IMR-90 (cell line): ENCODE measurements around the gene ATM. TPM values are rescaled to one million over a fixed set of nuclear protein-coding genes. Genes with fewer than 3 reads are reported as not detected.

ENCODE experiments used
- ATAC-seq: fragments of 200-7000 bp; cut with Tn5 transposase; 2 replicates; pipeline ENCODE4 v1.9.1; 2020; ENCODE audit warnings: low read depth, mild to moderate bottlenecking, moderate library complexity
- BruUV-seq: library from RNA; stranded (reverse); fragments of 400-500 nt; replicated peaks from 2 replicates; lab custom pipeline; 2021; lab: Mats Ljungman, UMichigan
- CTCF ChIA-PET: fragments of 300-600 bp; formaldehyde crosslinking; extraction: SDS; loops from one replicate; lab custom pipeline; 2021; ENCODE audit warnings: antibody characterized with exemption; lab: Yijun Ruan, JAX
- POLR2A ChIA-PET: fragments of 300-600 bp; sonication (Branson Sonifier 250); formaldehyde crosslinking; loops from one replicate; lab custom pipeline; 2022; ENCODE audit warnings: antibody characterized with exemption; ENCODE audit not compliant: unreplicated experiment; lab: Charles Lee
- DNase-seq: peaks from one replicate; pipeline ENCODE4 v3.0.0; 2013
- H2AFZ ChIP-seq: replicated peaks from 2 replicates; pipeline ENCODE3; 2013; ENCODE audit warnings: low read length, mild to moderate bottlenecking; ENCODE audit not compliant: poor library complexity
- H2AK5ac ChIP-seq: 2 replicates; pipeline ENCODE4 v1.6.1; 2013; ENCODE audit warnings: low read depth, low read length, inconsistent platforms
- H2AK9ac ChIP-seq: replicated peaks from 2 replicates; pipeline ENCODE3; 2013; ENCODE audit warnings: mild to moderate bottlenecking, low read depth, low read length, moderate library complexity; ENCODE audit not compliant: poor library complexity
- H2BK120ac ChIP-seq: 2 replicates; pipeline ENCODE4 v1.6.1; 2013; ENCODE audit warnings: low read depth, low read length, inconsistent platforms
- H2BK15ac ChIP-seq: 3 replicates; pipeline ENCODE4 v1.6.1; 2013; ENCODE audit warnings: low read depth, low read length, inconsistent platforms
- H2BK20ac ChIP-seq: 2 replicates; pipeline ENCODE4 v1.6.1; 2013; ENCODE audit warnings: low read depth, mild to moderate bottlenecking, inconsistent platforms, low read length, moderate library complexity
- H2BK5ac ChIP-seq: 2 replicates; pipeline ENCODE4 v1.6.1; 2013; ENCODE audit warnings: mild to moderate bottlenecking, low read depth, low read length, inconsistent platforms; ENCODE audit not compliant: poor library complexity, severe bottlenecking
- H3K14ac ChIP-seq: replicated peaks from 2 replicates; pipeline ENCODE4 v1.6.1; 2013; ENCODE audit warnings: low read depth, low read length, inconsistent platforms
- H3K18ac ChIP-seq: 2 replicates; pipeline ENCODE4 v1.6.1; 2013; ENCODE audit warnings: low read depth, low read length, control low read depth
- H3K23ac ChIP-seq: 2 replicates; pipeline ENCODE4 v1.6.1; 2013; ENCODE audit warnings: low read depth, low read length, inconsistent platforms
- H3K27ac ChIP-seq: 2 replicates; pipeline ENCODE4 v1.5.1; 2013; ENCODE audit warnings: mild to moderate bottlenecking, control low read depth, low read length; ENCODE audit not compliant: insufficient read depth
- H3K27me3 ChIP-seq: 2 replicates; pipeline ENCODE4 v1.6.1; 2013; ENCODE audit warnings: low read length; ENCODE audit not compliant: control insufficient read depth, insufficient read depth
- H3K36me3 ChIP-seq: 2 replicates; pipeline ENCODE4 v1.6.1; 2013; ENCODE audit warnings: low read length, mixed read lengths; ENCODE audit not compliant: control insufficient read depth, insufficient read depth
- H3K4ac ChIP-seq: 2 replicates; pipeline ENCODE4 v1.6.1; 2013; ENCODE audit warnings: low read depth, low read length, inconsistent platforms
- H3K4me1 ChIP-seq: 2 replicates; pipeline ENCODE4 v1.6.1; 2013; ENCODE audit warnings: low read length, mixed read lengths; ENCODE audit not compliant: control insufficient read depth, insufficient read depth
- H3K4me2 ChIP-seq: 2 replicates; pipeline ENCODE4 v1.6.1; 2013; ENCODE audit warnings: low read depth, mild to moderate bottlenecking, control low read depth, low read length, moderate library complexity
- H3K4me3 ChIP-seq: 2 replicates; pipeline ENCODE4 v1.5.1; 2013; ENCODE audit warnings: low read depth, mild to moderate bottlenecking, control low read depth, low read length, moderate library complexity; ENCODE audit not compliant: insufficient read depth
- H3K56ac ChIP-seq: 2 replicates; pipeline ENCODE4 v1.6.1; 2013; ENCODE audit warnings: low read length, inconsistent platforms; ENCODE audit not compliant: insufficient read depth; ENCODE audit errors: extremely low read depth
- H3K79me1 ChIP-seq, 2 experiments: 2 replicates each; pipeline ENCODE4 v1.6.1; 2013; ENCODE audit warnings: low read length in 2 of 2, inconsistent platforms in 1 of 2, low read depth in 1 of 2
- H3K9ac ChIP-seq: 2 replicates; pipeline ENCODE4 v1.6.1; 2013; ENCODE audit warnings: low read depth, low read length, control low read depth
- H3K9me1 ChIP-seq: 2 replicates; pipeline ENCODE4 v1.6.1; 2013; ENCODE audit warnings: low read length, inconsistent platforms; ENCODE audit not compliant: insufficient read depth
- H3K9me3 ChIP-seq: 2 replicates; pipeline ENCODE4 v1.6.1; 2013; ENCODE audit warnings: low read length; ENCODE audit not compliant: control insufficient read depth, insufficient read depth
- H4K20me1 ChIP-seq: 2 replicates; pipeline ENCODE4 v1.6.1; 2013; ENCODE audit warnings: low read length, inconsistent platforms; ENCODE audit not compliant: insufficient read depth
- H4K5ac ChIP-seq: 2 replicates; pipeline ENCODE4 v1.6.1; 2013; ENCODE audit warnings: mild to moderate bottlenecking, low read depth, low read length, control low read depth
- H4K8ac ChIP-seq, 2 experiments: 2 replicates each; pipeline ENCODE4 v1.6.1; 2013; ENCODE audit warnings: low read depth in 2 of 2, low read length in 2 of 2, control low read depth in 1 of 2, inconsistent platforms in 1 of 2
- H4K91ac ChIP-seq: 2 replicates; pipeline ENCODE4 v1.6.1; 2013; ENCODE audit warnings: low read depth, low read length, inconsistent platforms; ENCODE audit not compliant: insufficient read depth
- BHLHE40 ChIP-seq: fragments of 150-350 bp; IDR thresholded peaks from 2 replicates; pipeline ENCODE4 v1.6.1; 2016; ENCODE audit warnings: mild to moderate bottlenecking, low read depth, low read length
- CEBPB ChIP-seq: IDR thresholded peaks from 2 replicates; pipeline ENCODE4 v1.6.1; 2012; ENCODE audit warnings: low read depth, low read length, improper control_type of control experiment
- CHD1 ChIP-seq: IDR thresholded peaks from 2 replicates; pipeline ENCODE4 v1.6.1; 2012; ENCODE audit warnings: low read depth, low read length, improper control_type of control experiment
- CTCF ChIP-seq: conservative IDR thresholded peaks from 2 replicates; pipeline ENCODE4 v1.5.1; 2012; ENCODE audit warnings: mild to moderate bottlenecking, low read depth, low read length, improper control_type of control experiment
- ELK1 ChIP-seq: fragments of 150-350 bp; IDR thresholded peaks from 2 replicates; pipeline ENCODE4 v1.6.1; 2016; ENCODE audit warnings: low read depth, mild to moderate bottlenecking, low read length, moderate library complexity, borderline replicate concordance
- FOS ChIP-seq: fragments of 150-350 bp; IDR thresholded peaks from 2 replicates; pipeline ENCODE4 v1.6.1; 2016; ENCODE audit warnings: low read depth, low read length
- MAFK ChIP-seq: IDR thresholded peaks from 2 replicates; pipeline ENCODE4 v1.6.1; 2012; ENCODE audit warnings: low read depth, low read length, improper control_type of control experiment
- MAZ ChIP-seq: IDR thresholded peaks from 2 replicates; pipeline ENCODE4 v1.6.1; 2012; ENCODE audit warnings: low read depth, mild to moderate bottlenecking, low read length, improper control_type of control experiment, moderate library complexity, borderline replicate concordance
- MXI1 ChIP-seq: IDR thresholded peaks from 2 replicates; pipeline ENCODE4 v1.6.1; 2012; ENCODE audit warnings: low read depth, mild to moderate bottlenecking, low read length, moderate library complexity, borderline replicate concordance
- NFE2L2 ChIP-seq: fragments of 150-350 bp; IDR thresholded peaks from 2 replicates; pipeline ENCODE4 v1.6.1; 2016; ENCODE audit warnings: low read depth, mild to moderate bottlenecking, low read length
- POLR2A ChIP-seq: IDR thresholded peaks from 2 replicates; pipeline ENCODE4 v1.6.1; 2012; ENCODE audit warnings: mild to moderate bottlenecking, low read depth, low read length
- RAD21 ChIP-seq: IDR thresholded peaks from 2 replicates; pipeline ENCODE4 v1.6.1; 2012; ENCODE audit warnings: low read length, improper control_type of control experiment
- RCOR1 ChIP-seq: IDR thresholded peaks from 2 replicates; pipeline ENCODE4 v1.6.1; 2012; ENCODE audit warnings: mild to moderate bottlenecking, low read length, improper control_type of control experiment; ENCODE audit not compliant: insufficient replicate concordance
- RFX5 ChIP-seq: IDR thresholded peaks from 2 replicates; pipeline ENCODE4 v1.8.0; 2012; ENCODE audit warnings: low read depth, mild to moderate bottlenecking, low read length, moderate library complexity
- SMC3 ChIP-seq: fragments of 150-350 bp; IDR thresholded peaks from 2 replicates; pipeline ENCODE4 v1.6.1; 2016; ENCODE audit warnings: low read depth, mild to moderate bottlenecking, antibody characterized with exemption, low read length, moderate library complexity
- WGBS, 2 experiments: methylation state at CpG; one replicate each; pipeline versions ENCODE4 v1.1.5 to v1.1.7; 2013; ENCODE audit warnings: missing lambda C conversion rate in 2 of 2; ENCODE audit not compliant: insufficient read length in 1 of 2; ENCODE audit errors: extremely low coverage in 2 of 2; 5-methylcytosine and 5-hydroxymethylcytosine counted together
- dilution Hi-C: fragments of 300-500 bp; cut with HindIII; formaldehyde crosslinking; loops from one replicate; pipeline ENCODE4 v1.14.3; 2018; ENCODE audit warnings: low sequenced_read_pairs; ENCODE audit not compliant: unreplicated experiment
- in situ Hi-C: fragments of 300-500 bp; cut with MboI; formaldehyde crosslinking; loops from 3 replicates; pipeline ENCODE4 v1.14.3; 2019; ENCODE audit warnings: low sequenced_read_pairs, inconsistent platforms, mixed read lengths
- intact Hi-C: fragments of 100-400 bp; cut with micrococcal nuclease; formaldehyde crosslinking; loops from 2 replicates; pipeline ENCODE4 v1.10.0; 2022
- polyA plus RNA-seq, 3 experiments: library from polyadenylated mRNA; depleted of rRNA; stranded (reverse); fragments of >200 nt; gene quantifications; 2 replicates each; pipeline ENCODE4 v1.2.3, GENCODE V29; 2012; ENCODE audit warnings: low replicate concordance in 1 of 3
- total RNA-seq: library from RNA; depleted of rRNA; stranded (reverse); fragments of >200 nt; gene quantifications from 2 replicates; pipeline ENCODE4 v1.2.3, GENCODE V29; 2012
- TF ChIP-seq, protein P1 (sequence below): fragments of 150-350 bp; IDR thresholded peaks from 2 replicates; pipeline ENCODE4 v1.6.1; 2017; ENCODE audit warnings: mild to moderate bottlenecking, antibody characterized with exemption, low read length, low read depth

The ATM gene
- total and polyA plus RNA-seq, 2 of the 4 experiments (the other 2 are of a cell fraction): 18.1 to 30.6 TPM

DNA sequence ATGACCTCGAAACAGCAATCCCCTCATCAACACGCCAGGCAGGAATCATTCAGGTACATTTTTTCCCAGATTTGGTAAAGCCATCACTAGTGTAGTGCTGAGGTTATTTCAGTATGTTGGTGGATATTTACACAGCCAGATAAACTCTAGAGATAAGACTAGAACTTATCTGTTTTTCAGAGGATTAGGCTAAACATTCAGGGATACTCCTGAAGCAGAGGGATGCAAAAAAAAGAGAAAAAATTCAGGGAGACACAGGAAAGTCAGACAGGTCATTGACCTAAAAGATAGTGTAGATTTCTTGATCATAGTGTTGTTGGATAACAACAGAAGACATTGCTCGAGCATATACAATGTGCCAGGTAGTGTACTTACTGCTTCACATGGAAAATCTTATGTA, 93.2 kb downstream of the ATM start:
- no peak overlapping the region for H3K27ac ChIP-seq
- no peak overlapping the region for H2AK5ac ChIP-seq
- H3K9me3 ChIP-seq: no peaks in the 10 kb centered on the region
- ChIA-PET POLR2A (interaction anchor here (0.6 kb wide), 1 partner anchor 13 kb away, joined by 3 read pairs; no protein-coding TSS in a partner anchor), CTCF (no interaction called here)
- no peak overlapping the region for H2BK15ac ChIP-seq
- no peak overlapping the region for H2AK9ac ChIP-seq
- H3K36me3 ChIP-seq: peaks cover 9% of the 10 kb centered on the region
- peak overlapping the region in 1 of 2 experiments; percentile 28; a peak in 1 of 4 replicates for H4K8ac ChIP-seq
- in situ Hi-C loops: no loop called here
- intact Hi-C loops: loop anchor here (10.0 kb wide), 1 partner anchor 291 kb away; no protein-coding TSS in a partner anchor
- H3K4me3 ChIP-seq: no peak overlapping the region
- H3K9me1 ChIP-seq: 0 out of 2 replicates have a peak, but pooled peaks cover 2% of the 10 kb centered on the region
- peak overlapping the region; percentile 41 for H2BK5ac ChIP-seq
- no peak for ATAC-seq
- H3K27me3 ChIP-seq: no peaks in the 10 kb centered on the region
- H4K91ac ChIP-seq: no peak overlapping the region; the same call in 1 of the 2 replicates
- no peak overlapping the region for H2AFZ ChIP-seq
- dilution Hi-C loops: no loop called here
- H2BK20ac ChIP-seq: no peak overlapping the region
- BruUV-seq: no TSS peak
- no peak overlapping the region for H3K56ac ChIP-seq
- H3K79me1 ChIP-seq: peaks cover 0 to 7% of the 10 kb centered on the region in 2 experiments; a peak in 3 of 4 replicates
- H3K23ac ChIP-seq: no peak overlapping the region
- H3K4me1 ChIP-seq: peaks cover 4% of the 10 kb centered on the region
- DNase-seq: no peak
- no peak overlapping the region for H3K18ac ChIP-seq
- TF ChIP-seq MXI1: no peak
- no peak for TF ChIP-seq CEBPB
- no peak for TF ChIP-seq RCOR1
- TF ChIP-seq RFX5: no peak
- no peak for TF ChIP-seq RAD21
- no peak for TF ChIP-seq POLR2A
- no peak for TF ChIP-seq BHLHE40
- TF ChIP-seq ELK1: no peak
- no peak for TF ChIP-seq NFE2L2
- no peak for TF ChIP-seq CTCF
- no peak for TF ChIP-seq SMC3
- TF ChIP-seq, protein P1, sequence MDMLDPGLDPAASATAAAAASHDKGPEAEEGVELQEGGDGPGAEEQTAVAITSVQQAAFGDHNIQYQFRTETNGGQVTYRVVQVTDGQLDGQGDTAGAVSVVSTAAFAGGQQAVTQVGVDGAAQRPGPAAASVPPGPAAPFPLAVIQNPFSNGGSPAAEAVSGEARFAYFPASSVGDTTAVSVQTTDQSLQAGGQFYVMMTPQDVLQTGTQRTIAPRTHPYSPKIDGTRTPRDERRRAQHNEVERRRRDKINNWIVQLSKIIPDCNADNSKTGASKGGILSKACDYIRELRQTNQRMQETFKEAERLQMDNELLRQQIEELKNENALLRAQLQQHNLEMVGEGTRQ: no peak
- TF ChIP-seq MAZ: no peak
- no peak for TF ChIP-seq MAFK
- TF ChIP-seq FOS: no peak
- no peak for TF ChIP-seq CHD1
- H4K20me1 ChIP-seq: no peaks in the 10 kb centered on the region
- H3K14ac ChIP-seq: no peak overlapping the region
- no peak overlapping the region for H3K4ac ChIP-seq
- peak overlapping the region; percentile 59; the same call in 1 of the 2 replicates for H4K5ac ChIP-seq
- no CpG with 5 or more reads among the region's 3 CpGs for WGBS, 2 experiments
- H3K9ac ChIP-seq: no peak overlapping the region
- H3K4me2 ChIP-seq: no peak overlapping the region
- no peak overlapping the region for H2BK120ac ChIP-seq
